Fibroblast of lung (primary cell): ENCODE results near the gene RSPH3.

ENCODE experiments used
- EZH2 ChIP-seq: IDR thresholded peaks from 2 replicates; pipeline ENCODE4 v1.5.1; 2012; ENCODE audit warnings: low read length, control low read depth, mild to moderate bottlenecking; ENCODE audit errors: missing control alignments
- TF ChIP-seq, protein P1 (sequence below), 2 donors: IDR thresholded peaks in 1 of 2; conservative IDR thresholded peaks in 1 of 2; 1 replicate in 1 of 2; 2 replicates in 1 of 2; pipeline ENCODE4 v1.5.1; 2011 to 2012; ENCODE audit warnings: low read length in 2 of 2, control low read depth in 1 of 2, inconsistent platforms in 1 of 2, low read depth in 1 of 2, mild to moderate bottlenecking in 1 of 2

DNA sequence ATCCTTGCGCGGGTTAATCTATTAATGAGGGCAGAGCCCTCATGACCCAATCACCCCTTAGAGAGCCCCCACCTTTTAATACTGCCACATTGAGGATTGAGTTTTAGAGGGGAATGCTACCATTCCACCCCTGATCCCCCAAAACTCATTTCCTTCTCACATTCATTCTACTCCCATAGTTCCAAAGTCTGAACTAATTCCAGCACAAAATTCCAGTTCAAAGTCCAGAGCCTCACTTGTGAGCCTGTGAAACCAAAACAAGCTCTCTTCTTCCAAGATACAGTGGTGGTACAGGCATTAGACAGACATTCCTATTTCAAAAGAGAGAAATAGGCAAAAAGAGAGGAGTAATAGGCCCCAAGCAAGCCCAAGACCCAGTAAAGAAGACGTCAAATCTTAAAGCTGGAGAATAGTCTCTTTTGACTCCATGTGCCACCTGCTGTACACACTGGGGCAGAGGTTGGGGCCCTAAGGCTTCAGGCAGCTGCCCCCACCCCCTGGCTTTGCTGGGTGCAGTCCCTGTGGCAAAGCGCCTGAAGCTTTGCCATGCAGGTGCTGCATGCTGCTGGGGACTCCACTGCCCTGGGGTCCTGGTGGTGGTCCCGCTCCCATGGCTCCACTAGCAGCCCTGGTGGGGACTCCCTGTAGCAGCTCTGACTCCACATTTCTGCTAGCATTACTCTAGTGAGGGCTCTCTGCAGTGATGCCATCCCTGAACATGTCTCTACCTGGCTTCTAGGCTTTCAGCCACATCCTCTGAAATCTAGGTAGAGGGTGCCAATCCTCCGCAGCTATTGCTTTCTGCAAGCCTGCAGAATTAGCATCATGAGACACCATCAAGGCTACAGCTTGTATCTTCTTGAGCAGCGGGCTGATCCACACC lies 41.3 kb downstream of the RSPH3 start:
- no peak for TF ChIP-seq EZH2
- TF ChIP-seq, protein P1, sequence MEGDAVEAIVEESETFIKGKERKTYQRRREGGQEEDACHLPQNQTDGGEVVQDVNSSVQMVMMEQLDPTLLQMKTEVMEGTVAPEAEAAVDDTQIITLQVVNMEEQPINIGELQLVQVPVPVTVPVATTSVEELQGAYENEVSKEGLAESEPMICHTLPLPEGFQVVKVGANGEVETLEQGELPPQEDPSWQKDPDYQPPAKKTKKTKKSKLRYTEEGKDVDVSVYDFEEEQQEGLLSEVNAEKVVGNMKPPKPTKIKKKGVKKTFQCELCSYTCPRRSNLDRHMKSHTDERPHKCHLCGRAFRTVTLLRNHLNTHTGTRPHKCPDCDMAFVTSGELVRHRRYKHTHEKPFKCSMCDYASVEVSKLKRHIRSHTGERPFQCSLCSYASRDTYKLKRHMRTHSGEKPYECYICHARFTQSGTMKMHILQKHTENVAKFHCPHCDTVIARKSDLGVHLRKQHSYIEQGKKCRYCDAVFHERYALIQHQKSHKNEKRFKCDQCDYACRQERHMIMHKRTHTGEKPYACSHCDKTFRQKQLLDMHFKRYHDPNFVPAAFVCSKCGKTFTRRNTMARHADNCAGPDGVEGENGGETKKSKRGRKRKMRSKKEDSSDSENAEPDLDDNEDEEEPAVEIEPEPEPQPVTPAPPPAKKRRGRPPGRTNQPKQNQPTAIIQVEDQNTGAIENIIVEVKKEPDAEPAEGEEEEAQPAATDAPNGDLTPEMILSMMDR (conservative IDR thresholded peaks at IDR 0.05 in 1 of 2, IDR thresholded peaks at IDR 0.05 in 1 of 2; ENCODE audit: low read depth in 1 of 2, low read length in 2 of 2): no peak
